ENCODE results near the gene EXOC1L.
A peak's percentile ranks its signal among the peaks of the same experiment; 100 is the strongest.

EXOC1L gene

GRCh38 chr4:55819634-55820033 is at the start of gene EXOC1L:
TSS of gene EXOC1L (plus strand) at chr4:55819790. CDS start at chr4:55820027, 237 bp downstream.
- ChIA-PET CTCF (no interaction called here), POLR2A (interaction anchor here (0.7 to 1.4 kb wide), 9 partner anchors 8 to 115 kb away, joined by 3 to 7 read pairs (median 3); partner anchors contain the start of gene EXOC1)
- peak; percentile 83 for DNase-seq (ENCODE audit: extremely low spot score)
- TF ChIP-seq PKNOX1 (IDR thresholded peaks at IDR 0.05) (0 out of 2 replicates have a peak, but pooled peaks have one; percentile 30), TARDBP (IDR thresholded peaks at IDR 0.05) (no peak), BHLHE40 (IDR thresholded peaks at IDR 0.05; ENCODE audit: borderline replicate concordance) (no peak), FOXK2 (IDR thresholded peaks at IDR 0.05) (no peak), NFRKB (IDR thresholded peaks at IDR 0.05) (no peak)

- TF ChIP-seq PKNOX1 (IDR thresholded peaks at IDR 0.05) (no peak), FOXA1 (IDR thresholded peaks at IDR 0.05) (no peak), BHLHE40 (IDR thresholded peaks at IDR 0.05; ENCODE audit: borderline replicate concordance) (no peak), CTBP1 (IDR thresholded peaks at IDR 0.05; ENCODE audit: borderline replicate concordance) (no peak), FOXM1 (IDR thresholded peaks at IDR 0.05; ENCODE audit: borderline replicate concordance) (no peak), FOXK2 (IDR thresholded peaks at IDR 0.05) (no peak), ZNF384 (IDR thresholded peaks at IDR 0.05) (no peak), TARDBP (IDR thresholded peaks at IDR 0.05) (no peak), NFRKB (IDR thresholded peaks at IDR 0.05) (no peak), SUZ12 (IDR thresholded peaks at IDR 0.05) (no peak), LEF1 (IDR thresholded peaks at IDR 0.05; ENCODE audit: borderline replicate concordance) (no peak), HDGF (IDR thresholded peaks at IDR 0.05; ENCODE audit: borderline replicate concordance) (no peak), SP1 (IDR thresholded peaks at IDR 0.05) (no peak), L3MBTL2 (conservative IDR thresholded peaks at IDR 0.05) (no peak), ARNT (IDR thresholded peaks at IDR 0.05) (no peak), ELF4 (IDR thresholded peaks at IDR 0.05) (no peak)
- no peak for DNase-seq (ENCODE audit: extremely low spot score)
- ChIA-PET POLR2A (no interaction called here), CTCF (no interaction called here)
Measured at GRCh38 chr4:55770662-55771061, 48.9 kb upstream of the EXOC1L start.

- POLR2A ChIA-PET, result no interaction called here
- TF ChIP-seq FOXA1 (IDR thresholded peaks at IDR 0.05) (no peak), ZNF384 (IDR thresholded peaks at IDR 0.05) (no peak), NFRKB (IDR thresholded peaks at IDR 0.05) (no peak), ELF4 (IDR thresholded peaks at IDR 0.05) (no peak), PKNOX1 (IDR thresholded peaks at IDR 0.05) (no peak), SUZ12 (IDR thresholded peaks at IDR 0.05) (no peak), SP1 (IDR thresholded peaks at IDR 0.05) (no peak), ARNT (IDR thresholded peaks at IDR 0.05) (no peak), FOXK2 (IDR thresholded peaks at IDR 0.05) (no peak), CTBP1 (IDR thresholded peaks at IDR 0.05; ENCODE audit: borderline replicate concordance) (no peak), TARDBP (IDR thresholded peaks at IDR 0.05) (no peak), LEF1 (IDR thresholded peaks at IDR 0.05; ENCODE audit: borderline replicate concordance) (no peak), FOXM1 (IDR thresholded peaks at IDR 0.05; ENCODE audit: borderline replicate concordance) (no peak)
- DNase-seq (ENCODE audit: extremely low spot score), result no peak
- CTCF ChIA-PET, result no interaction called here
Measured at GRCh38 chr4:55781341-55781740, 38.2 kb upstream of the EXOC1L start.

GRCh38 chr4:55781812-55782211 is 37.8 kb upstream of the EXOC1L start:
- TF ChIP-seq NFRKB (IDR thresholded peaks at IDR 0.05), result no peak
- TF ChIP-seq TARDBP (IDR thresholded peaks at IDR 0.05), result no peak
- TF ChIP-seq FOXA1 (IDR thresholded peaks at IDR 0.05), result no peak
- no peak for TF ChIP-seq ZNF384 (IDR thresholded peaks at IDR 0.05)
- TF ChIP-seq FOXM1 (IDR thresholded peaks at IDR 0.05; ENCODE audit: borderline replicate concordance), result no peak
- TF ChIP-seq PKNOX1 (IDR thresholded peaks at IDR 0.05), result no peak
- TF ChIP-seq CTBP1 (IDR thresholded peaks at IDR 0.05; ENCODE audit: borderline replicate concordance), result no peak
- no peak for TF ChIP-seq FOXK2 (IDR thresholded peaks at IDR 0.05)
- no peak for TF ChIP-seq SUZ12 (IDR thresholded peaks at IDR 0.05)
- TF ChIP-seq LEF1 (IDR thresholded peaks at IDR 0.05; ENCODE audit: borderline replicate concordance), result no peak
- TF ChIP-seq ARNT (IDR thresholded peaks at IDR 0.05), result no peak
- no peak for TF ChIP-seq ELF4 (IDR thresholded peaks at IDR 0.05)
- TF ChIP-seq SP1 (IDR thresholded peaks at IDR 0.05), result no peak
- no peak for TF ChIP-seq BHLHE40 (IDR thresholded peaks at IDR 0.05; ENCODE audit: borderline replicate concordance)
- no peak for TF ChIP-seq HDGF (IDR thresholded peaks at IDR 0.05; ENCODE audit: borderline replicate concordance)
- ChIA-PET CTCF (no interaction called here), POLR2A (no interaction called here)
- no peak for DNase-seq (ENCODE audit: extremely low spot score)

- TF ChIP-seq ZNF384 (IDR thresholded peaks at IDR 0.05) (no peak), L3MBTL2 (conservative IDR thresholded peaks at IDR 0.05) (no peak), HDGF (IDR thresholded peaks at IDR 0.05; ENCODE audit: borderline replicate concordance) (no peak), FOXK2 (IDR thresholded peaks at IDR 0.05) (no peak), CTBP1 (IDR thresholded peaks at IDR 0.05; ENCODE audit: borderline replicate concordance) (no peak), NFRKB (IDR thresholded peaks at IDR 0.05) (no peak), SUZ12 (IDR thresholded peaks at IDR 0.05) (no peak)
- no peak for DNase-seq (ENCODE audit: extremely low spot score)
- ChIA-PET CTCF (interaction anchor here (0.7 kb wide), 1 partner anchor 23 kb away, joined by 3 read pairs; no protein-coding TSS in a partner anchor), POLR2A (no interaction called here)
Measured at GRCh38 chr4:55783584-55783983, 36.0 kb upstream of the EXOC1L start.

GRCh38 chr4:55784747-55785146 is 34.8 kb upstream of the EXOC1L start:
- POLR2A ChIA-PET, result no interaction called here
- TF ChIP-seq FOXK2 (IDR thresholded peaks at IDR 0.05) (no peak), FOXM1 (IDR thresholded peaks at IDR 0.05; ENCODE audit: borderline replicate concordance) (no peak), TARDBP (IDR thresholded peaks at IDR 0.05) (no peak), SUZ12 (IDR thresholded peaks at IDR 0.05) (no peak), BHLHE40 (IDR thresholded peaks at IDR 0.05; ENCODE audit: borderline replicate concordance) (no peak), ZNF384 (IDR thresholded peaks at IDR 0.05) (no peak), LEF1 (IDR thresholded peaks at IDR 0.05; ENCODE audit: borderline replicate concordance) (no peak), FOXA1 (IDR thresholded peaks at IDR 0.05) (no peak), L3MBTL2 (conservative IDR thresholded peaks at IDR 0.05) (no peak), ARNT (IDR thresholded peaks at IDR 0.05) (no peak), PKNOX1 (IDR thresholded peaks at IDR 0.05) (no peak), HDGF (IDR thresholded peaks at IDR 0.05; ENCODE audit: borderline replicate concordance) (no peak), CTBP1 (IDR thresholded peaks at IDR 0.05; ENCODE audit: borderline replicate concordance) (no peak), ELF4 (IDR thresholded peaks at IDR 0.05) (no peak), NFRKB (IDR thresholded peaks at IDR 0.05) (no peak)
- DNase-seq (ENCODE audit: extremely low spot score), result no peak
- CTCF ChIA-PET, result no interaction called here

Measured in HEK293T (cell line).